GM12865 (cell line): ENCODE data around the gene ALPK3.

Experiments used
- DNase-seq: peaks from one replicate; pipeline ENCODE4 v3.0.0; 2010; ENCODE audit warnings: low read depth
- H3K4me3 ChIP-seq: 2 replicates; pipeline ENCODE4 v1.5.1; 2011; ENCODE audit warnings: mild to moderate bottlenecking, low read depth, low read length, control low read depth
- TF ChIP-seq, protein P1 (sequence below): IDR thresholded peaks from 2 replicates; pipeline ENCODE4 v1.5.1; 2011; ENCODE audit warnings: low read length, control low read depth, low read depth, inconsistent platforms; ENCODE audit not compliant: insufficient read depth; ENCODE audit errors: missing control alignments

Gene ALPK3

DNA sequence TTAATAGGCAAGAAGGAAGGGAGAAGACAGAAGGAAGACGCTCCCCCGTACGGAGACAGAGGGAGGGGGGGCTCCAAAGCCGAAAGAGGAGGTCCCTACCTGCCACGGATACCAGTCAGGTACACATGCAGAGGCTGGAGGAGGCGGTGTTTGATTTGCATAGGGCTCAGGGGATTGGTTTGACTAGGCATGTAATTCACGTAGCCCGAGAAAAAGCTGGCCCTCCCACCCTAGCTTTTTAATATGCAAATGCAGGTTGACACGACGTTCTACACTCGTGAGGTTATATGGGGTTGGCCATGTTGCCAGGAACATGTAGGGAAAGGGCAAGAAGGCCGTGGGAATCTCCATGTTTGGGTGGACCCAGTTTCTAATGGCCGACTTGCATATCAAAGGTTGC is 39.0 kb upstream of the ALPK3 start:
- TF ChIP-seq, protein P1, sequence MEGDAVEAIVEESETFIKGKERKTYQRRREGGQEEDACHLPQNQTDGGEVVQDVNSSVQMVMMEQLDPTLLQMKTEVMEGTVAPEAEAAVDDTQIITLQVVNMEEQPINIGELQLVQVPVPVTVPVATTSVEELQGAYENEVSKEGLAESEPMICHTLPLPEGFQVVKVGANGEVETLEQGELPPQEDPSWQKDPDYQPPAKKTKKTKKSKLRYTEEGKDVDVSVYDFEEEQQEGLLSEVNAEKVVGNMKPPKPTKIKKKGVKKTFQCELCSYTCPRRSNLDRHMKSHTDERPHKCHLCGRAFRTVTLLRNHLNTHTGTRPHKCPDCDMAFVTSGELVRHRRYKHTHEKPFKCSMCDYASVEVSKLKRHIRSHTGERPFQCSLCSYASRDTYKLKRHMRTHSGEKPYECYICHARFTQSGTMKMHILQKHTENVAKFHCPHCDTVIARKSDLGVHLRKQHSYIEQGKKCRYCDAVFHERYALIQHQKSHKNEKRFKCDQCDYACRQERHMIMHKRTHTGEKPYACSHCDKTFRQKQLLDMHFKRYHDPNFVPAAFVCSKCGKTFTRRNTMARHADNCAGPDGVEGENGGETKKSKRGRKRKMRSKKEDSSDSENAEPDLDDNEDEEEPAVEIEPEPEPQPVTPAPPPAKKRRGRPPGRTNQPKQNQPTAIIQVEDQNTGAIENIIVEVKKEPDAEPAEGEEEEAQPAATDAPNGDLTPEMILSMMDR: no peak
- no peak for DNase-seq
- no peak overlapping the region for H3K4me3 ChIP-seq

DNA sequence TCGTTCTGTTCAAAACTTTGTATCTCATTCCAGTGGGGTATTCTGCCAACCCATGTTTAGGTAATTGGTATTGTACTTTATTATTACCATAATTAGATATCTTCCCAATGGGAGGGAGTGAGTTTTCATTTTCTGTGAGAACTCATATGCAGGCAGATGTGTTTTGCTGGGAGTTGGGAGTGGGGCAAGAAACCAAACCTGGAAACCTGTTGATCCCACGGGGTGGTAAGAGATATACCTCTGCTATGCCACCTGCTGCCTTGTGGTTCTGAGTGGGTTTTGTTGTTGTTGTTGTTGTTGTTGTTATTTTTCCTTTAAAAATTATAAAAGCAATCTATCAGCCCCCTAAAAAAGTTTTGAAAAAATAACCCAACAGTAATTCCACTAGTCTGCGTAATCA is 36.7 kb upstream of the ALPK3 start:
- TF ChIP-seq, protein P1: no peak
- no peak overlapping the region for H3K4me3 ChIP-seq
- DNase-seq: no peak

DNA sequence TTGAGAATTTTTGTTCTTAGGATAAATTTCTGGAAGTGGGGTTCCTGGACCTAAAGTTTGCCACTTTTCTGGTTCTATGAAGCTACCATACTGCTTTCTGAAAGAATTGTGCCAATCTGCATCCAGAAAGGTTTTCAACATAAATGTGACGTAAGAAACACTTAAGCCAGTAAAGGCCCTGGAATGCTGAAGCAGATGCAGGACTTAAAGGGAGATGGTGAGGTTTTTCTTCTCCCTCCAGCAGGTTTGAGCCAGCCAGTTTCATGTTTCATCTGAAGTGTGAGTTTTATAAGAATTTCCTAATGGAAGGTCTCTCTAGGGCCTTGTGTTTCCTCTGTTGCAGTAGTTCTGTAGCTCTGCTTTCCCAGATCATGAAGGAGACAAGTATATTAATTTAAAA is 35.7 kb upstream of the ALPK3 start:
- no peak overlapping the region for H3K4me3 ChIP-seq
- TF ChIP-seq, protein P1: no peak
- no peak for DNase-seq

DNA sequence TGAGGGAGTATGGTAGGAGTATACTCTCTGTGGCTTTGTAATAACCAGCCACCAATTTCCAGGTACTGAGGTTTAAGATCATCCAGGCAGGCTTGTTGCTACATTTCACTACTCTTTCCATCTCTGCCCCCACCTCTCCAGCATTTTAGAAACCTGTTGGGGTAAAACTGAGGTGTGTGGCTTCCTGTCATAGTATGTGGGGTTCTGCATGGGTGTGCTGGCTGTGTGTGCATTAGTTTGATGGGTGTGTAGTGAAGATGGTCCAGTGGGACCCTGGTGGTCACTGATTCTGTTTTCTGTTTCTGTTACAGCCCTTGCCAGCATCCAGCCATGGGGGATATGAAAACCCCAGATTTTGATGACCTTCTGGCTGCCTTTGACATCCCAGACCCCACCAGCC is 34.8 kb upstream of the ALPK3 start:
- H3K4me3 ChIP-seq: no peak overlapping the region
- DNase-seq: peak; percentile 15
- TF ChIP-seq, protein P1: no peak

DNA sequence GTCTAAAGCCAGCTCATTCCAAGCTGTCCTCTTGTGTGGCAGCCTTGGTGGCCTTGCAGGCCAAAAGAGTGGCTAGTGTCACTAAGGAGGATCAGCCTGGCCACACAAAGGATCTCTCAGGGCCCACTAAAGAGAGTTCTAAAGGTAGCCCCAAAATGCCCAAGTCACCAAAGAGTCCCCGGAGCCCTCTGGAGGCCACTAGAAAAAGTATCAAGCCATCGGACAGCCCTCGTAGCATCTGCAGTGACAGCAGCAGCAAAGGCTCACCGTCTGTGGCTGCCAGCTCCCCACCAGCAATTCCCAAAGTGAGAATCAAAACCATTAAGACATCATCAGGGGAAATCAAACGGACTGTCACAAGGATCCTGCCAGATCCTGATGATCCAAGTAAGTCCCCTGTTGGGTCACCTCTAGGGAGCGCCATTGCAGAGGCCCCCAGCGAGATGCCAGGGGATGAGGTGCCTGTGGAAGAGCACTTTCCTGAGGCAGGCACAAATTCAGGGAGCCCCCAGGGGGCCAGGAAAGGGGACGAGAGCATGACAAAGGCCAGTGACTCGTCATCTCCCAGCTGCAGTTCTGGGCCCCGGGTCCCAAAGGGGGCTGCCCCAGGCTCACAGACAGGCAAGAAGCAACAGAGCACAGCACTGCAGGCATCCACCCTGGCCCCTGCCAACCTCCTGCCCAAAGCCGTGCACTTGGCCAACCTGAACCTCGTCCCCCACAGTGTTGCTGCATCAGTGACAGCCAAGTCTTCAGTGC is 33.5 kb upstream of the ALPK3 start:
- TF ChIP-seq, protein P1: no peak
- no peak for DNase-seq
- no peak overlapping the region for H3K4me3 ChIP-seq

DNA sequence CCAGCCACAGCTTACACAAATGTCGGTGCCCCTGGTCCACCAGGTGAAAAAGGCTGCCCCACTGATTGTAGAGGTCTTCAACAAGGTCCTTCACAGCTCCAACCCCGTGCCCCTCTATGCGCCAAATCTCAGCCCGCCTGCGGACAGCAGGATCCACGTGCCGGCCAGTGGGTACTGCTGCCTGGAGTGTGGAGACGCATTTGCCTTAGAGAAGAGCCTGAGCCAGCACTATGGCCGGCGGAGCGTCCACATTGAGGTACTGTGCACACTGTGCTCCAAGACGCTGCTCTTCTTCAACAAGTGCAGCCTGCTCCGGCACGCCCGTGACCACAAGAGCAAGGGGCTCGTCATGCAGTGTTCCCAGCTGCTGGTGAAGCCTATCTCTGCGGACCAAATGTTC is 32.9 kb upstream of the ALPK3 start:
- no peak for DNase-seq
- TF ChIP-seq, protein P1: no peak
- no peak overlapping the region for H3K4me3 ChIP-seq

DNA sequence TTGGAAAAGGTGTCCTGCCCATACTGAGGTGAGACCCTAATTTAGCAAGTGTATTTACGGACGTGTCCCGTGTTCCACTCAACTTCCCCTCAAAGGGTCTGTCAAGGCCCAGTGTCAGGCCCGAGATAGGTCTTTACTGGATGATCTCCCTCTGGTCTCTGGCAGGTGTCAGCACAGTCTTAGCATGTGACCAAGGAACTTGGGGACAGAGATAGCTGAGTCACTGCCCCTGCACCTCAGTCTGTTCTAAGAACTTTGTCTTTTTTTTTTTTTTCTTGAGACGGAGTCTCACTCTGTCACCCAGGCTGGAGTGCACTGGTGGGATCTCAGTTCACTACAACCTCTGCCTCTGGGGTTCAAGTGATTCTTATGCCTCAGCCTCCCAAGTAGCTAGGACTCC is 32.1 kb upstream of the ALPK3 start:
- DNase-seq: no peak

More for the DNA sequence above, 32.1 kb upstream of the ALPK3 start:
- H3K4me3 ChIP-seq: no peak overlapping the region
- TF ChIP-seq, protein P1: no peak
